H4 (cell line): ENCODE measurements around the gene PIGO. TPM values are rescaled to one million over a fixed set of nuclear protein-coding genes. Genes with fewer than 3 reads are reported as not detected.

Experiments
- DNase-seq: peaks from one replicate; pipeline ENCODE4 v3.0.0-alpha.2; 2015; ENCODE audit warnings: low spot score
- total RNA-seq: library from RNA; depleted of rRNA; stranded (reverse); fragments of >200 nt; shearing (Covaris generic); gene quantifications from 2 replicates; pipeline ENCODE4 v1.2.3, GENCODE V29; 2014

PIGO gene
- total RNA-seq, 1 experiment from 2014 or later = 32.1 TPM

DNA sequence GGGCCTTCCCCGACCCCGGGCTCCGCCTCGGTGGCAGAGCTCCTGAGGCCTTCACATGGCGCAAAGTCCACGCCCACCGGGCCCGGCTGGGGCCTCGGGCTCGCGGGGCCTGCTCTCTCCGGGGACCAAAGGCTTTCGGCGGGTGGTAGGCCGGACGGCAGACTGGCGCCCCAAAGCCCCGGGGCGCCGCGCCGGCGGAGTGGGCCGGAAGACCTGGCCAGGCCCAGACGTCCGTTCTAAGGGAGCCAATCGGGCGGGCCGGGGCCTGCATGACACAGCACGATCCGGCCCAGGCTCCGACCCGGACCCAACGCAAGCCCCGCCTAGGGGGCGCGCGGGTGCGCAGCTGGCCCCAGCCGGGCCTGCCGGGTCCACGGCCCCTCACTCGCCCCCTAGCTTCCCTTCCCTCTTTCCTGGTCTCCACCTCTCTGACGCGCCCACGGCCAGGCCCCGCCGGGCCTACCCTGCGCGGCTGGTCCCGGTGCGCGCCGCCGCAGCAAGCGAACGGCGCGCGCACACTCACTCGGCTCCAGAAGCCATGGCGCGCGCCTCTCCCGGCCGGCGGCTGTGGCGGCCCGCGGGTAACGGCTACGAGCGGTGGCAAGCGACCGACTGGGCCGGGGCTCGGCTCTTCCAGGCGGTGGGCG is 24.5 kb downstream of the PIGO start:
- peak; percentile 76 for DNase-seq

DNA sequence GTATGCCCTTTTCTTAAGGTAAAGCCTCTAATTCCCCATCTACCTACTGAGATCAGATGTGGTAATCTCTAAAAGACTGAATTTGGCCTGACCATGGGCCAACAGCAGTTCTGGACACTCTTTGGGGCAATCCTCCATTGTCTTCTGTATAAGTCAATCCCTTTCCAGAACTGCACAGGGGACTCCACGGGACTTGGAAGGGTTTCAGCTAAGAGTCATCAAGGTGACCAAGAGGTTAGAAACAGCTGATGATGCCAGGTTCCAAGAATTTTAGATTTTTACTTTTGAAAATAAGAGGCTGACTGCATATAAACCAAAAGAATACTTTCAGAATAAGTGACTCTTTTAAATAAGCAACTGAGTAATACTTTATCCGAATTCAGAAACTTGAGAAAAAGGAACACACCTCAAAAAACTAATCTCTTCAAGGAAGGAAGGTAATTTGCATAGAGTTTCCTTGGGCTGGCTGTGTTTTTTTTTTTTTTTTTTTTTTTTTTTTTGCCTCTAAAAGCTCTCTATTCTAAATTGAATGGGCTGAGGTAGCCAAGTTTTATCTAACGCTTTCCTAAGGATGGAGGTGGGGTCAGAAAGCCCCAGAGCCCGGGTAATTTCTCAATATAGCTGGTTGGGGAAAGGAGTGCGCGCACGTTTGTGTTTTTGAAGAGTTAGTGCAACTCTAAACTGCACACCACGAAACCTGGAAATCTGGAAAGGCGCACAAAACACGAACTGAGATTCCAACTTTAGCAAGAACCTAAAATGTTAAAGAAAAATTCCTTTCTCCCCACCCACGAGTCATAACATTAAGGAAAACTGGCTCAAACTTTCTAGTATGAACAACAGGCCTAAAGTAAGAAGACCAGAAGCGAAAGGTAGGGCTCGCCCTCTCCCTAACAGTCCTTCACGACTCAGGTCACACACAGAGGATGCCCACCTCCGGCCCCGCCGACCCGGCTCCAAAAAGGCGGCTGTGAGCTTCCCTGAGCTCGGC is 25.3 kb downstream of the PIGO start:
- no peak for DNase-seq

GRCh38 chr9:35069020-35069419 is 27.4 kb downstream of the PIGO start:
- no peak for DNase-seq

DNA sequence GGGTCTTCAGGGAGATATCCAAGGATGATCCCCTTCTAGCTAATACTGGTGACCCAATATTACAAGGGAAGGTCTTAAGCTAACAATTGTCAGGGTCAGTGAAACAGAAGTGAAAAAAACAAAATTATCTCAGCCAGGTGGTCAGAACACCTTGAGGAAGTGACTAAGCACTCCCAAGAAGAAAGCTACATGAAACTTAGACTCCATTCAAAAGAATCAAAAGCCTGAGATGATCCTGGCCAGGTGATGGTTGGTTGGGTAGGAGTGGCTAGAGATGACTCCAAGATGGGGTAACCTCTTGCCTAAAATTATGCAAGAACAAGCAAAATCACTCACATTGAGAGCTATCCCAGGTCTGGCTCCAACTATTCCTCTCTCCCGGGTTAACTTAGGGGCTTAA is 29.3 kb downstream of the PIGO start:
- no peak for DNase-seq

GRCh38 chr9:35060548-35061207 is 35.7 kb downstream of the PIGO start:
- DNase-seq = no peak

DNA sequence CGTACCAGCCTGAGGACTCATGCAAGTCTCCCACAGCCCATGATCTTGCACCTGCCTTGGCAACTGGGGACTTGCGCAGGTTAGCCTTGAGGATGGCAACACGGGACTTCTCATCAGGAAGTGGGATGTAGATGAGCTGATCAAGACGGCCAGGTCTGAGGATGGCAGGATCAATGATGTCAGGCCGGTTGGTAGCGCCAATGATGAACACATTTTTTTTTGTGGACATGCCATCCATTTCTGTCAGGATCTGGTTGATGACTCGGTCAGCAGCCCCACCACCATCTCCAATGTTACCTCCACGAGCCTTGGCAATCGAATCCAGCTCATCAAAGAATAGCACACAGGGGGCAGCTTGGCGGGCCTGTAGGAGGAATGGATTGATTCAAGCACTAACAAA is 37.0 kb downstream of the PIGO start:
- DNase-seq = no peak

GRCh38 chr9:35057271-35057620 is 39.1 kb downstream of the PIGO start:
- no peak for DNase-seq

DNA sequence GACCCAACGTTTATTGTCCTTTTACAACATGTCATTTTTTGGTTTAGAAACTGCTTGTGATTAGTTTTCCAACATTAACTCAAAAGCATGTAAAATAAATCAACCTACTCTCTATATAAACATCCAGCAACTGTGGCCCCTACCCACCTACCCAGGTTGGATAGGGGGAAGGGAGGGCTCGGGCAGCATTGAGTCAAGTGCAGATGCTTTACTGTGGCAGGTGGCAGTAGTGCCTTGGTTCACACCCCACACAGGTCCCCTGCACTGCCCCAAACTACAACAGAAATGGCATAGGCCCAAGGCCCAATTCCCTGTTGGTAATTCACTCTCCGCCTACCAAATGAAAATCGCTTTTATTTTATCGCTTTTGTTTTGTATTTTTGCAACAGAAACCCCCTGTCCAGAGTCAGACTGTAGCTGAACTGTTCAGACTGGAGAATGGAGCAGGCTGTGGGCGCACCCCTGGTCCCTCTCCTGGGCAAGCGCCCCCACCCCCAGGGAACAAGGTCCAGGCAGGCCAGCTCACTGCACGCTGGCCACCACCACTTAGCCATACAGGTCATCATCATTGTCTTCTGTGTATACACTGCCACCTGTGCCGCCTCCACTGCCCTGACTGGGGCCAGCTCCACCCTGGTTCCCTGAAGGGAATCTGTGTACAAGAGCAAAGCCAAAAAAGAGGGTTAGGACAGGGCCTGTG is 39.7 kb downstream of the PIGO start:
- DNase-seq = no peak

- DNase-seq = no peak
Observed at GRCh38 chr9:35054871-35055644, 41.3 kb downstream of the PIGO start.

GRCh38 chr9:35054185-35054835 is 42.1 kb downstream of the PIGO start:
- DNase-seq = no peak

- DNase-seq = peak; percentile 48
Observed at GRCh38 chr9:35051069-35051967, 45.1 kb downstream of the PIGO start.

- DNase-seq = no peak
Observed at GRCh38 chr9:35048511-35048910, 47.9 kb downstream of the PIGO start.

DNA sequence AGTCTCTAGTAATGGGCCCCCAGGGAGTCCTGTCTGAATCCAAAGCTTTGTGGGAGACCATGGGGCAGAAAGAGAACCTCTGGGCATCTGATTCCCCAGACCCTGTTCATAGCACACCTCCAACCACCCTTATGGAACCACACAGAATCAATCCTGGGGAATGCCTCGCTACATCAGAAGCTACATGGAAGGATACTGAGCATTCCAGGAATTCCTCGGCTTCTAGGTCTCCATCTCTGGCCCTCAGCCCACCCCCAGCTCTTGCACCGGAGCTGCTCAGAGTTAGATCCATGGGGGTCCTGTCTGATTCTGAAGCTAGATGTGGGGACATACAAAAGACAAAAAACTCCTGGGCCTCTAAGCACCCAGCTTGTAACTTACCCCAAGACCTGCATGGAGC is 52.3 kb downstream of the PIGO start:
- no peak for DNase-seq

DNA sequence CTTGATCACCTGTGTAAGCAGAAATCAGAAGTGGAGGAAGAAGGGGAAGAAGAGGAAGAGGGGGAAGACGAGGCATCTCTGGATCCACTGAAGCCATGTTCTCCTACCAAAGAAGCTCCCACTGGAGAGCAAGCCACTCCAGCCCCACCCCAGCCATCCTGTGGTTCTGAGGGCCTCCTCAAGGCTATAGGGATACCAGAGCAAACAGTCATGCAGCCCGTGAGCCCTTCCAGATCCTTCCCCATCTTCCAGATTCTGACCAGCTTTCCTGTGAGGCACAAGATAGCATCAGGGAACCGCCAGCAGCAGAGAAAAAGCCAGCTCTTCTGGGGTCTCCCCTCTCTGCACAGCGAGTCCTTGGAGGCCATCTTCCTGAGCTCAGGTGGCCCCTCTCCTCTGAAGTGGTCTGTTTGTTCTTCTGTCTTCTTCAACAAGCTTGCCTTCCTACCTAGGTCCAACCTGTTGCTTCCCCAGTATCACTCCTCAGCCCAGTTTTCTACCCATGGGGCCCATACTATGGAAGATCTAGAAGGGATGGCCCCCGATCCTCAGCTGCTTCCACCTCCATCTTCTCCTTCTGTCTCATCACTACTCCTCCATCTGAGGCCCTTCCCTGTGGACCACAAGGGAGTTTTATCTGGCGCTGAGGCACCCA is 53.4 kb downstream of the PIGO start:
- DNase-seq = no peak

GRCh38 chr9:35042081-35042604 is 54.2 kb downstream of the PIGO start:
- DNase-seq = peak; percentile 32
